IMR-90 (cell line): Measurements from ENCODE around the gene DYRK1A.

Experiments used
- CTCF ChIP-seq: conservative IDR thresholded peaks from 2 replicates; pipeline ENCODE4 v1.5.1; 2012; ENCODE audit warnings: mild to moderate bottlenecking, low read depth, low read length, improper control_type of control experiment
- RCOR1 ChIP-seq: IDR thresholded peaks from 2 replicates; pipeline ENCODE4 v1.6.1; 2012; ENCODE audit warnings: mild to moderate bottlenecking, low read length, improper control_type of control experiment; ENCODE audit not compliant: insufficient replicate concordance

- TF ChIP-seq CTCF (no peak), RCOR1 (no peak)
Observed at GRCh38 chr21:37385179-37385765, 18.7 kb downstream of the DYRK1A start.
